GM12892 (cell line): ENCODE measurements around the gene SAAL1.

ENCODE experiments used
- POLR2A ChIP-seq: IDR thresholded peaks from 2 replicates; pipeline ENCODE4 v1.6.1; 2011; ENCODE audit warnings: low read depth, low read length, control low read depth
- POLR2AphosphoS5 ChIP-seq: IDR thresholded peaks from 2 replicates; pipeline ENCODE4 v1.6.1; 2011; ENCODE audit warnings: low read depth, low read length, control low read depth
- TAF1 ChIP-seq: IDR thresholded peaks from 2 replicates; pipeline ENCODE4 v1.6.1; 2011; ENCODE audit warnings: low read depth, mild to moderate bottlenecking, control low read depth, low read length, borderline replicate concordance

DNA sequence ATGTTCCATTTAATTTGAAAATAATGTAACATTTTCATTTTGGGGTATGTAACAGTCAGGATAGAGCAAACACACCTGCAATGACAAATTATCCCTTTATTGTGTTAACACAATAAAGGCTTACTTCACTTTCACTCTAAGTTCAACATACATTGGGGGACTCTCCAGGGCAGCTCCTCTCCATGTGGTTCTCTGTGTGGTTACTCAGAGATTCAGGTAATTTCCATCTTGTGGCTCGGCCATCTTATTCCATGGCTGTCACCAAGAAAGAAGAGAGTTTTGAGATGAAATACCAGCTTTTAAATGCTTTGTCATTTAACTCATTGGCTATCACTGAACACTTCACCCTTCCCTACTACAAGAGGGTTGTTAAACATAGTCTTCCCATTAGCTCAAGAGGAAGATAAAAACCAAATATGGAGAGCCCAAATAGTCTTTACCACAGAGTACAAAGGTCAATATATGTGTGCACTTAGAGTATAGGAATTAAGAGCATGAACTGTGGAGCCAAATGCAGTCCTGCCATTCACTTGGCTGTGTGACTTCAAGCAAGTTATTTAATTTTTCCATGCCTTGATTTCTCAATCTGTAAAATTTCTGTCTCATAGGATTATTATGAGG lies 49.2 kb downstream of the SAAL1 start:
- TF ChIP-seq TAF1 (no peak), POLR2AphosphoS5 (no peak), POLR2A (no peak)
